Measurements from ENCODE around the gene AHNAK2.

Gene AHNAK2

DNA sequence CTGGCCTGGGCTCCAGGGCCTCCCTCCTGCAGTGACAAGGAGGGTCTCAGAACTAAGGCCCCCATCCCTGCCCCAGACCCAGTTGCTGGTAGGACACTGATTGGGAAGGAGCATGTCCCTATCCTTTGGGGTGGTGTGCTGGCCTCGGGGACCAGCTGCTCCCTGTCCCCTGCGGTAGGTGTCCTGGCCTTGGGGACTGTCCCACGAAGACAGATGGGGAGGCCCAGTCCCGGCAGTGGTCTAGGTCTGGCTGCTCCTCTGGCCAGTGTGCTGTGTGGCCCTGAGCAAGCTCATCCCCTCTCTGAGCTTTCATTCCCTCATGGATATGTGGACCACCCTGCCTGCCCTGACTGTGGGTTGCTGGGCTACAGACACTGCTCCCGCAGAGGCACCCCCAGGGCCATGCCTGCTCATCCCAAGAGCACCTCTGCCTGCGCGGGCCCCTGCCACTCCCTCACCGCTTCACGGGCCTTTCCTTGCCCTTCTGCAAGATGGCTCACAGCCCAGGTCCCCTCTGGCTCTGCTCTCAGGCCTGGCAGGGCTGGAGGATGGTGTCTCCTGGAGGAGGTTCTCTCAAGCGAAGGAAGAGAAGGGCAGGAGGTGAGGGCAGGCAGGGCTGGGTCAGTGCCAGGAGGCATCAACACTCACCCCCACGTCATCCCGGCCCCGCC lies 12.5 kb downstream of the AHNAK2 start:
- ATAC-seq = no peak
- TF ChIP-seq ZNF8 (CRISPR knock-in tag; IDR thresholded peaks at IDR 0.05) (no peak), RARB (CRISPR knock-in tag; IDR thresholded peaks at IDR 0.05) (no peak), CSDC2 (CRISPR knock-in tag; IDR thresholded peaks at IDR 0.05) (no peak), SNAI2 (CRISPR knock-in tag; IDR thresholded peaks at IDR 0.05) (no peak)

DNA sequence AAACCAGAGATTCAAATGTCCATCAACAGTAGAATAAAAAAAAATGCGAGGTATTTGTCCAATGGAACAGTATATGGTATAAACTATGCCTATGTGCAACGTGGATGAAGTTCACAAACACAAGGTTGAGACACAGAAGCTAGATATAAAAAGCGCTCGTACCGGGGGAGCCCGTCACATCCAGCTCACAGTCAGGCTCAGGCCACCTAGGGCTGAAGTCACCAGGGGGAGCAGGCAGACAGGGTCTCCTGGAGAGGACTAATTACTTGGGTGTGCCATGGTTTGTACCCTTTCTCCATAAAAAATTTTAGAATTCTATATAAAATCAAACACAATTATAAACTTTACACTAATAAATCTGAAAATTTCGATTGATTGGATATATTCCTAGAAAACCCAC lies 13.6 kb downstream of the AHNAK2 start:
- no peak for TF ChIP-seq ARNTL (CRISPR knock-in tag; IDR thresholded peaks at IDR 0.05; ENCODE audit: borderline replicate concordance, low read depth)
- no peak for TF ChIP-seq ZFP30 (CRISPR knock-in tag; IDR thresholded peaks at IDR 0.05)
- TF ChIP-seq, protein P1, sequence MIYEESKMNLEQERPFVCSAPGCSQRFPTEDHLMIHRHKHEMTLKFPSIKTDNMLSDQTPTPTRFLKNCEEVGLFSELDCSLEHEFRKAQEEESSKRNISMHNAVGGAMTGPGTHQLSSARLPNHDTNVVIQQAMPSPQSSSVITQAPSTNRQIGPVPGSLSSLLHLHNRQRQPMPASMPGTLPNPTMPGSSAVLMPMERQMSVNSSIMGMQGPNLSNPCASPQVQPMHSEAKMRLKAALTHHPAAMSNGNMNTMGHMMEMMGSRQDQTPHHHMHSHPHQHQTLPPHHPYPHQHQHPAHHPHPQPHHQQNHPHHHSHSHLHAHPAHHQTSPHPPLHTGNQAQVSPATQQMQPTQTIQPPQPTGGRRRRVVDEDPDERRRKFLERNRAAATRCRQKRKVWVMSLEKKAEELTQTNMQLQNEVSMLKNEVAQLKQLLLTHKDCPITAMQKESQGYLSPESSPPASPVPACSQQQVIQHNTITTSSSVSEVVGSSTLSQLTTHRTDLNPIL (CRISPR knock-in tag; IDR thresholded peaks at IDR 0.05; ENCODE audit: low read depth) = no peak
- TF ChIP-seq, protein P2, sequence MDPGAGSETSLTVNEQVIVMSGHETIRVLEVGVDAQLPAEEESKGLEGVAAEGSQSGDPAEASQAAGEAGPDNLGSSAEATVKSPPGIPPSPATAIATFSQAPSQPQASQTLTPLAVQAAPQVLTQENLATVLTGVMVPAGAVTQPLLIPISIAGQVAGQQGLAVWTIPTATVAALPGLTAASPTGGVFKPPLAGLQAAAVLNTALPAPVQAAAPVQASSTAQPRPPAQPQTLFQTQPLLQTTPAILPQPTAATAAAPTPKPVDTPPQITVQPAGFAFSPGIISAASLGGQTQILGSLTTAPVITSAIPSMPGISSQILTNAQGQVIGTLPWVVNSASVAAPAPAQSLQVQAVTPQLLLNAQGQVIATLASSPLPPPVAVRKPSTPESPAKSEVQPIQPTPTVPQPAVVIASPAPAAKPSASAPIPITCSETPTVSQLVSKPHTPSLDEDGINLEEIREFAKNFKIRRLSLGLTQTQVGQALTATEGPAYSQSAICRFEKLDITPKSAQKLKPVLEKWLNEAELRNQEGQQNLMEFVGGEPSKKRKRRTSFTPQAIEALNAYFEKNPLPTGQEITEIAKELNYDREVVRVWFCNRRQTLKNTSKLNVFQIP (CRISPR knock-in tag; IDR thresholded peaks at IDR 0.05; ENCODE audit: borderline replicate concordance, low read depth) = no peak
- TF ChIP-seq, protein P3, sequence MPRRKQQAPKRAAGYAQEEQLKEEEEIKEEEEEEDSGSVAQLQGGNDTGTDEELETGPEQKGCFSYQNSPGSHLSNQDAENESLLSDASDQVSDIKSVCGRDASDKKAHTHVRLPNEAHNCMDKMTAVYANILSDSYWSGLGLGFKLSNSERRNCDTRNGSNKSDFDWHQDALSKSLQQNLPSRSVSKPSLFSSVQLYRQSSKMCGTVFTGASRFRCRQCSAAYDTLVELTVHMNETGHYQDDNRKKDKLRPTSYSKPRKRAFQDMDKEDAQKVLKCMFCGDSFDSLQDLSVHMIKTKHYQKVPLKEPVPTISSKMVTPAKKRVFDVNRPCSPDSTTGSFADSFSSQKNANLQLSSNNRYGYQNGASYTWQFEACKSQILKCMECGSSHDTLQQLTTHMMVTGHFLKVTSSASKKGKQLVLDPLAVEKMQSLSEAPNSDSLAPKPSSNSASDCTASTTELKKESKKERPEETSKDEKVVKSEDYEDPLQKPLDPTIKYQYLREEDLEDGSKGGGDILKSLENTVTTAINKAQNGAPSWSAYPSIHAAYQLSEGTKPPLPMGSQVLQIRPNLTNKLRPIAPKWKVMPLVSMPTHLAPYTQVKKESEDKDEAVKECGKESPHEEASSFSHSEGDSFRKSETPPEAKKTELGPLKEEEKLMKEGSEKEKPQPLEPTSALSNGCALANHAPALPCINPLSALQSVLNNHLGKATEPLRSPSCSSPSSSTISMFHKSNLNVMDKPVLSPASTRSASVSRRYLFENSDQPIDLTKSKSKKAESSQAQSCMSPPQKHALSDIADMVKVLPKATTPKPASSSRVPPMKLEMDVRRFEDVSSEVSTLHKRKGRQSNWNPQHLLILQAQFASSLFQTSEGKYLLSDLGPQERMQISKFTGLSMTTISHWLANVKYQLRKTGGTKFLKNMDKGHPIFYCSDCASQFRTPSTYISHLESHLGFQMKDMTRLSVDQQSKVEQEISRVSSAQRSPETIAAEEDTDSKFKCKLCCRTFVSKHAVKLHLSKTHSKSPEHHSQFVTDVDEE (CRISPR knock-in tag; IDR thresholded peaks at IDR 0.05) = no peak
- TF ChIP-seq ZC3H10 (CRISPR knock-in tag; IDR thresholded peaks at IDR 0.05) = no peak
- TF ChIP-seq ZFP3 (CRISPR knock-in tag; IDR thresholded peaks at IDR 0.05) = no peak
- TF ChIP-seq ZNF70 (CRISPR knock-in tag; IDR thresholded peaks at IDR 0.05) = no peak
- TF ChIP-seq ESRRG (CRISPR knock-in tag; IDR thresholded peaks at IDR 0.05) = no peak
- no peak for TF ChIP-seq PPARA (CRISPR knock-in tag; IDR thresholded peaks at IDR 0.05; ENCODE audit: borderline replicate concordance)
- no peak for TF ChIP-seq ZNF565 (CRISPR knock-in tag; conservative IDR thresholded peaks at IDR 0.05; ENCODE audit: low read depth)
- no peak for TF ChIP-seq GLIS3 (CRISPR knock-in tag; IDR thresholded peaks at IDR 0.05)
- TF ChIP-seq, protein P4, sequence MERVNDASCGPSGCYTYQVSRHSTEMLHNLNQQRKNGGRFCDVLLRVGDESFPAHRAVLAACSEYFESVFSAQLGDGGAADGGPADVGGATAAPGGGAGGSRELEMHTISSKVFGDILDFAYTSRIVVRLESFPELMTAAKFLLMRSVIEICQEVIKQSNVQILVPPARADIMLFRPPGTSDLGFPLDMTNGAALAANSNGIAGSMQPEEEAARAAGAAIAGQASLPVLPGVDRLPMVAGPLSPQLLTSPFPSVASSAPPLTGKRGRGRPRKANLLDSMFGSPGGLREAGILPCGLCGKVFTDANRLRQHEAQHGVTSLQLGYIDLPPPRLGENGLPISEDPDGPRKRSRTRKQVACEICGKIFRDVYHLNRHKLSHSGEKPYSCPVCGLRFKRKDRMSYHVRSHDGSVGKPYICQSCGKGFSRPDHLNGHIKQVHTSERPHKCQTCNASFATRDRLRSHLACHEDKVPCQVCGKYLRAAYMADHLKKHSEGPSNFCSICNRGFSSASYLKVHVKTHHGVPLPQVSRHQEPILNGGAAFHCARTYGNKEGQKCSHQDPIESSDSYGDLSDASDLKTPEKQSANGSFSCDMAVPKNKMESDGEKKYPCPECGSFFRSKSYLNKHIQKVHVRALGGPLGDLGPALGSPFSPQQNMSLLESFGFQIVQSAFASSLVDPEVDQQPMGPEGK (CRISPR knock-in tag; IDR thresholded peaks at IDR 0.05; ENCODE audit: borderline replicate concordance) = no peak
- no peak for TF ChIP-seq SNAI2 (CRISPR knock-in tag; IDR thresholded peaks at IDR 0.05)
- no peak for TF ChIP-seq ISL1 (CRISPR knock-in tag; IDR thresholded peaks at IDR 0.05)
- no peak for TF ChIP-seq OSR1 (CRISPR knock-in tag; IDR thresholded peaks at IDR 0.05)
- TF ChIP-seq TOX (CRISPR knock-in tag; IDR thresholded peaks at IDR 0.05; ENCODE audit: borderline replicate concordance) = no peak
- no peak for TF ChIP-seq BACH2 (CRISPR knock-in tag; IDR thresholded peaks at IDR 0.05; ENCODE audit: borderline replicate concordance)
- TF ChIP-seq, protein P5, sequence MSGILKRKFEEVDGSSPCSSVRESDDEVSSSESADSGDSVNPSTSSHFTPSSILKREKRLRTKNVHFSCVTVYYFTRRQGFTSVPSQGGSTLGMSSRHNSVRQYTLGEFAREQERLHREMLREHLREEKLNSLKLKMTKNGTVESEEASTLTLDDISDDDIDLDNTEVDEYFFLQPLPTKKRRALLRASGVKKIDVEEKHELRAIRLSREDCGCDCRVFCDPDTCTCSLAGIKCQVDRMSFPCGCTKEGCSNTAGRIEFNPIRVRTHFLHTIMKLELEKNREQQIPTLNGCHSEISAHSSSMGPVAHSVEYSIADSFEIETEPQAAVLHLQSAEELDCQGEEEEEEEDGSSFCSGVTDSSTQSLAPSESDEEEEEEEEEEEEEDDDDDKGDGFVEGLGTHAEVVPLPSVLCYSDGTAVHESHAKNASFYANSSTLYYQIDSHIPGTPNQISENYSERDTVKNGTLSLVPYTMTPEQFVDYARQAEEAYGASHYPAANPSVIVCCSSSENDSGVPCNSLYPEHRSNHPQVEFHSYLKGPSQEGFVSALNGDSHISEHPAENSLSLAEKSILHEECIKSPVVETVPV (CRISPR knock-in tag; IDR thresholded peaks at IDR 0.05) = no peak

More for the DNA sequence above, 13.6 kb downstream of the AHNAK2 start:
- no peak for ATAC-seq

Measured in SK-N-SH treated with all-trans-retinoic acid at 6 μM for 48 hours (cell line).